Activated naive CD8-positive, alpha-beta T cell (primary cell): ENCODE measurements around the gene CNTF.
"Not testable (repeated sequence)": the region's sequence is repeated elsewhere in the genome, so short reads cannot be mapped to it uniquely, and the experiment has no call there.

ENCODE experiments used
- H3K27ac Mint-ChIP-seq: one replicate; pipeline ENCODE4 v1.8.0; 2021; ENCODE audit warnings: mixed read lengths
- H3K27me3 Mint-ChIP-seq: one replicate; pipeline ENCODE4 v1.8.0; 2021; ENCODE audit warnings: mixed read lengths
- H3K36me3 Mint-ChIP-seq: one replicate; pipeline ENCODE4 v1.8.0; 2021; ENCODE audit warnings: mixed read lengths
- H3K4me1 Mint-ChIP-seq: one replicate; pipeline ENCODE4 v1.8.0; 2021; ENCODE audit warnings: low read depth, mixed read lengths
- H3K4me3 Mint-ChIP-seq: one replicate; pipeline ENCODE4 v1.8.0; 2021; ENCODE audit warnings: mild to moderate bottlenecking, mixed read lengths
- H3K9me3 Mint-ChIP-seq: one replicate; pipeline ENCODE4 v1.8.0; 2021; ENCODE audit warnings: low read depth, mixed read lengths

The CNTF gene

GRCh38 chr11:58622344-58622743 is at the start of gene CNTF:
TSS of gene CNTF (plus strand) at chr11:58622665. CDS start at chr11:58622753, 88 bp downstream.
- Mint-ChIP-seq H3K36me3 (peaks cover 20% of the 10 kb centered on the region), H3K27ac (peak within 1 kb of the TSS; percentile 76)

GRCh38 chr11:58572906-58573305 is 49.6 kb upstream of the CNTF start:
- peak overlapping the region; percentile 99 for H3K4me3 Mint-ChIP-seq
- H3K27me3 Mint-ChIP-seq, H3K9me3 Mint-ChIP-seq: not testable (repeated sequence)
- H3K36me3 Mint-ChIP-seq: peaks cover 20% of the 10 kb centered on the region
- H3K4me1 Mint-ChIP-seq: peaks cover 63% of the 10 kb centered on the region
- H3K27ac Mint-ChIP-seq: peak overlapping the region; percentile 100

More at GRCh38 chr11:58622344-58622743, at the start of gene CNTF:
- H3K9me3 Mint-ChIP-seq: no peaks in the 10 kb centered on the region
- peak within 1 kb of the TSS; percentile 34 for H3K4me3 Mint-ChIP-seq
- H3K27me3 Mint-ChIP-seq: no peaks in the 10 kb centered on the region
- H3K4me1 Mint-ChIP-seq: peaks cover 25% of the 10 kb centered on the region

GRCh38 chr11:58573451-58574104 is 48.9 kb upstream of the CNTF start:
- peaks cover 18% of the 10 kb centered on the region for H3K36me3 Mint-ChIP-seq
- peaks cover 56% of the 10 kb centered on the region for H3K4me1 Mint-ChIP-seq
- no peaks in the 10 kb centered on the region for H3K9me3 Mint-ChIP-seq
- no peaks in the 10 kb centered on the region for H3K27me3 Mint-ChIP-seq
- H3K4me3 Mint-ChIP-seq: peak overlapping the region; percentile 99
- peak overlapping the region; percentile 100 for H3K27ac Mint-ChIP-seq

GRCh38 chr11:58574881-58575280 is 47.6 kb upstream of the CNTF start:
- H3K4me3 Mint-ChIP-seq: peak overlapping the region; percentile 99
- no peaks in the 10 kb centered on the region for H3K27me3 Mint-ChIP-seq
- H3K4me1 Mint-ChIP-seq: peaks cover 51% of the 10 kb centered on the region
- no peaks in the 10 kb centered on the region for H3K9me3 Mint-ChIP-seq
- peak overlapping the region; percentile 100 for H3K27ac Mint-ChIP-seq
- peaks cover 13% of the 10 kb centered on the region for H3K36me3 Mint-ChIP-seq

GRCh38 chr11:58575377-58576020 is 47.0 kb upstream of the CNTF start, which contains the start of gene LPXN:
TSS of gene LPXN (minus strand) at chr11:58575856. CDS start at chr11:58575772, 84 bp downstream.
- peak within 1 kb of the TSS; percentile 99 for H3K4me3 Mint-ChIP-seq
- peak within 1 kb of the TSS; percentile 100 for H3K27ac Mint-ChIP-seq
- no peaks in the 10 kb centered on the region for H3K9me3 Mint-ChIP-seq
- H3K4me1 Mint-ChIP-seq: peaks cover 52% of the 10 kb centered on the region
- peaks cover 14% of the 10 kb centered on the region for H3K36me3 Mint-ChIP-seq
- no peaks in the 10 kb centered on the region for H3K27me3 Mint-ChIP-seq

GRCh38 chr11:58576887-58577471 is 45.5 kb upstream of the CNTF start:
- peaks cover 16% of the 10 kb centered on the region for H3K36me3 Mint-ChIP-seq

GRCh38 chr11:58577555-58578135 is 44.8 kb upstream of the CNTF start:
- Mint-ChIP-seq H3K27me3 (no peaks in the 10 kb centered on the region), H3K4me3 (peak overlapping the region; percentile 99), H3K27ac (peak overlapping the region; percentile 100), H3K4me1 (peaks cover 57% of the 10 kb centered on the region), H3K9me3 (no peaks in the 10 kb centered on the region), H3K36me3 (peaks cover 16% of the 10 kb centered on the region)

More at GRCh38 chr11:58576887-58577471, 45.5 kb upstream of the CNTF start:
- peak overlapping the region; percentile 100 for H3K27ac Mint-ChIP-seq
- no peaks in the 10 kb centered on the region for H3K9me3 Mint-ChIP-seq
- H3K4me1 Mint-ChIP-seq: peaks cover 55% of the 10 kb centered on the region
- no peaks in the 10 kb centered on the region for H3K27me3 Mint-ChIP-seq
- H3K4me3 Mint-ChIP-seq: peak overlapping the region; percentile 99

- no peaks in the 10 kb centered on the region for H3K27me3 Mint-ChIP-seq
- peaks cover 62% of the 10 kb centered on the region for H3K4me1 Mint-ChIP-seq
- H3K9me3 Mint-ChIP-seq: no peaks in the 10 kb centered on the region
- peaks cover 16% of the 10 kb centered on the region for H3K36me3 Mint-ChIP-seq
- peak overlapping the region; percentile 99 for H3K4me3 Mint-ChIP-seq
- H3K27ac Mint-ChIP-seq: peak overlapping the region; percentile 100
Measured at GRCh38 chr11:58578136-58578634, 44.3 kb upstream of the CNTF start.

- H3K9me3 Mint-ChIP-seq: no peaks in the 10 kb centered on the region
- H3K27me3 Mint-ChIP-seq: no peaks in the 10 kb centered on the region
- peaks cover 62% of the 10 kb centered on the region for H3K4me1 Mint-ChIP-seq
- peak within 1 kb of the TSS; percentile 99 for H3K4me3 Mint-ChIP-seq
- H3K36me3 Mint-ChIP-seq: peaks cover 16% of the 10 kb centered on the region
- peak within 1 kb of the TSS; percentile 100 for H3K27ac Mint-ChIP-seq
Measured at GRCh38 chr11:58578635-58579191, 43.8 kb upstream of the CNTF start, which contains the start of gene ZFP91. TSS of gene ZFP91 (plus strand) at chr11:58579063. CDS start at chr11:58579282, 219 bp downstream.

- peak overlapping the region; percentile 100 for H3K27ac Mint-ChIP-seq
- H3K36me3 Mint-ChIP-seq: peaks cover 15% of the 10 kb centered on the region
- H3K27me3 Mint-ChIP-seq: no peaks in the 10 kb centered on the region
- H3K4me3 Mint-ChIP-seq: peak overlapping the region; percentile 99
- H3K9me3 Mint-ChIP-seq: no peaks in the 10 kb centered on the region
- peaks cover 64% of the 10 kb centered on the region for H3K4me1 Mint-ChIP-seq
Measured at GRCh38 chr11:58579192-58580129, 43.0 kb upstream of the CNTF start.

- H3K4me3 Mint-ChIP-seq: peak overlapping the region; percentile 98
- H3K4me1 Mint-ChIP-seq: peaks cover 65% of the 10 kb centered on the region
- H3K9me3 Mint-ChIP-seq: no peaks in the 10 kb centered on the region
- peaks cover 10% of the 10 kb centered on the region for H3K36me3 Mint-ChIP-seq
- H3K27ac Mint-ChIP-seq: peak overlapping the region; percentile 99
- no peaks in the 10 kb centered on the region for H3K27me3 Mint-ChIP-seq
Measured at GRCh38 chr11:58580311-58580710, 42.2 kb upstream of the CNTF start.

GRCh38 chr11:58582437-58582836 is 40.0 kb upstream of the CNTF start:
- Mint-ChIP-seq H3K27me3 (no peaks in the 10 kb centered on the region), H3K4me1 (peaks cover 64% of the 10 kb centered on the region), H3K36me3 (peaks cover 11% of the 10 kb centered on the region), H3K9me3 (no peaks in the 10 kb centered on the region), H3K4me3 (peak overlapping the region; percentile 57), H3K27ac (no peak overlapping the region)

- Mint-ChIP-seq H3K27me3 (no peaks in the 10 kb centered on the region), H3K27ac (no peak overlapping the region), H3K4me3 (no peak overlapping the region), H3K9me3 (no peaks in the 10 kb centered on the region), H3K36me3 (peaks cover 12% of the 10 kb centered on the region), H3K4me1 (peaks cover 70% of the 10 kb centered on the region)
Measured at GRCh38 chr11:58586998-58587397, 35.5 kb upstream of the CNTF start.
